Lung (tissue), 12 donors: ENCODE measurements around the gene ALDH3B1. TPM values are rescaled to one million over a fixed set of nuclear protein-coding genes. Genes with fewer than 3 reads are reported as not detected.

Source experiments
- ATAC-seq: fragments of 200-7000 bp; cut with Tn5 transposase; one replicate; pipeline ENCODE4 v1.9.1; 2020; ENCODE audit warnings: moderate number of reproducible peaks; ENCODE audit not compliant: insufficient read depth, low FRiP score
- DNase-seq, 3 donors: peaks; one replicate each; pipeline ENCODE4 v3.0.0-alpha.2; 2013 to 2017
- H3K27ac ChIP-seq, 2 donors: one replicate each; pipeline ENCODE4 v1.5.1; 2013; ENCODE audit warnings: mild to moderate bottlenecking in 2 of 2, moderate library complexity in 2 of 2, control low read depth in 1 of 2, inconsistent platforms in 1 of 2, low read depth in 1 of 2, low read length in 1 of 2
- H3K27me3 ChIP-seq, 3 donors: one replicate each; pipeline ENCODE4 v1.5.1; 2013; ENCODE audit warnings: low read length in 2 of 3; ENCODE audit not compliant: control insufficient read depth in 3 of 3, insufficient read depth in 3 of 3
- H3K36me3 ChIP-seq, 4 donors: one replicate each; pipeline ENCODE4 v1.5.1; 2013; ENCODE audit warnings: low read length in 4 of 4, mild to moderate bottlenecking in 1 of 4, moderate library complexity in 1 of 4; ENCODE audit not compliant: control insufficient read depth in 4 of 4, insufficient read depth in 4 of 4
- H3K4me1 ChIP-seq, 5 donors: one replicate each; pipeline ENCODE4 v1.5.1; 2013; ENCODE audit warnings: low read length in 5 of 5, mild to moderate bottlenecking in 2 of 5, moderate library complexity in 1 of 5; ENCODE audit not compliant: control insufficient read depth in 5 of 5, insufficient read depth in 5 of 5
- H3K4me3 ChIP-seq: one replicate; pipeline ENCODE4 v1.5.1; 2013; ENCODE audit warnings: mild to moderate bottlenecking, control low read depth, moderate library complexity
- H3K9ac ChIP-seq, 2 donors: one replicate each; pipeline ENCODE4 v1.5.1; 2013; ENCODE audit warnings: low read length in 2 of 2, control low read depth in 1 of 2; ENCODE audit not compliant: insufficient read depth in 1 of 2
- H3K9me3 ChIP-seq, 4 donors: one replicate each; pipeline ENCODE4 v1.5.1; 2013; ENCODE audit warnings: low read length in 3 of 4, mild to moderate bottlenecking in 1 of 4, moderate library complexity in 1 of 4; ENCODE audit not compliant: control insufficient read depth in 4 of 4, insufficient read depth in 3 of 4
- WGBS, 2 donors: extraction: QIAGEN DNeasy Blood & Tissue Kit; methylation state at CpG; one replicate each; pipeline ENCODE4 v1.1.7; 2013; 5-methylcytosine and 5-hydroxymethylcytosine counted together
- polyA plus RNA-seq, 2 donors: library from polyadenylated mRNA; stranded (reverse); fragments of 200-250 nt; gene quantifications; one replicate each; pipeline ENCODE4 v1.2.1, GENCODE V29; 2013
- total RNA-seq, 2 donors: library from RNA; depleted of rRNA in 1 of 2; stranded (reverse); fragments of >200 nt in 1 of 2; gene quantifications; one replicate each; pipeline ENCODE4 v1.2.1, GENCODE V29; 2014 to 2021
- TF ChIP-seq, protein P1 (sequence below): IDR thresholded peaks from 2 replicates; pipeline ENCODE4 v1.5.1; 2012; ENCODE audit warnings: mild to moderate bottlenecking; ENCODE audit errors: control extremely low read depth, extremely low read depth
- donor health status: control.
- donor health status: control.
- donor health status: Bipolar disorder and iron deficiency.
- donor health status: healthy.
- donor health status: DM: yes; HTN: yes; CAD: no.

ALDH3B1 gene
- total and polyA plus RNA-seq, 4 donors = 45.6 to 165 (median 90.3) TPM

DNA sequence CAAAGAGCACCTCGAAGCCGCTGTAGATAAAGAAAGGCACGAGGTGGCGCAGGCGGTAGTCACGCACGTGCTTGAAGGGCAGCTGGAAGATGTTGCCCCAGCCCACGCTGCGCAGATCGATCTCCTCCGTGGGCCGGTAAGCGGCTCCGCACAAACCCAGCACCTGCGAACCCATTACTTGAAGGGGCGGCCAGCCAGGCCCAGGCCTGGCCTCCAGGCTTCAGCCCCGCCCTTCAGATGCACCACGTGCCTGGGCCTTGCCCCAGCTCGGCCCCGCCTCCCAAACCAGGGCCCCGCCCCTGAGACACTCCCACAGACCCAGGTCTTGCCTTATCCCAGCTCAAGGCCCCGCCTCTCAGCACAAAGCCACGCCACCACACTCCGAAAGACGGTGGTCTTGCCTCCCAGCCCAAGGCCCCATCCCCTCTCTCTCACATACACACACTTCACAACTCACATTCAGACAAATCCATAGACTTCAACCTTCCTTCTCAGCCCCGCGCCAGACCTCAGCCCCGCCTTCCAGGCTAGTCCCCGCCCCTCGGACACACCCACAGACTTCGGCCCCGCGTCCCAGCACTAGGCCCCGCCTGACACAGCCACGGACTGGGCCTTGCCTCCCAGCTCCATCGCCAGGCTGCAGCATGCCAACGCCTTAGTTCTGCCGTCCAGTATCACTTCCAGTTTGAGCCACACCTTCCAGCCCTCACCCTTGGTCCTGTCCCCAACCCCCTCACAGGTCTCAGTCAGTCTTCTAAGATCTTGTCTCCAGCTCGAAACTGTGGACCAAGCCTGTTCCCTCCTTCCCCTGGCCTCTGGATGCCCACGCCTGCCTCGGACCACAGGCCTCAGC lies 13.3 kb upstream of the ALDH3B1 start:
- peak in 2 of 3 donors; percentile 33 for DNase-seq

DNA sequence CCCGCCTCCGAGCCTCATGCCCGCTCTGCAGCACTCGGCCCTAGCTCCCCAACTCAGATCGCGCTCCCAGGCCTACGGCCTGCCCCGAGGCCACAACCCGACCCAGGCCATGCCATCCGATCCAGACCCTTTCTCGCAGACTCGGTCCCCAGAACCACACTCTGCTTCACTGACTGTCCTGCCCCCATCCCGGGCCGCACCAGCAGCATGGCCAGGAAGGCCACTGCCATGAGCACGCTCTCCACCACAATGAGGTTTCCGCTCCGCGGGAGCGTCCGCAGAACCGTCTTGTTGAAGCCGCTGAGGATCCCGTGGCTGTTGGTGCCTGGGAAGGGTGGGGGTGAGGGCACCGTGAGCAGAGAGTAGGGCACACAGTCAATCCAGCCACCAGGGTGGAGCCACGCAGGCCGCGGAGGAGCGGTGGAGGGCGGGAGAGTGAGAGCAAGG lies 12.6 kb upstream of the ALDH3B1 start:
- Histone ChIP-seq H3K9me3 (no peaks in the 10 kb centered on the region), H3K27ac (no peak overlapping the region), H3K4me1 (peaks cover 0 to 5% (median 0%) of the 10 kb centered on the region in 5 donors), H3K36me3 (peaks cover 0 to 7% (median 0%) of the 10 kb centered on the region in 4 donors), H3K4me3 (no peak overlapping the region), H3K27me3 (no peaks in the 10 kb centered on the region), H3K9ac (no peak overlapping the region)
- no peak for ATAC-seq
- no peak for DNase-seq
- WGBS, 2 donors = 91% methylated on average over 29 of the region's 29 CpGs
- TF ChIP-seq, protein P1, sequence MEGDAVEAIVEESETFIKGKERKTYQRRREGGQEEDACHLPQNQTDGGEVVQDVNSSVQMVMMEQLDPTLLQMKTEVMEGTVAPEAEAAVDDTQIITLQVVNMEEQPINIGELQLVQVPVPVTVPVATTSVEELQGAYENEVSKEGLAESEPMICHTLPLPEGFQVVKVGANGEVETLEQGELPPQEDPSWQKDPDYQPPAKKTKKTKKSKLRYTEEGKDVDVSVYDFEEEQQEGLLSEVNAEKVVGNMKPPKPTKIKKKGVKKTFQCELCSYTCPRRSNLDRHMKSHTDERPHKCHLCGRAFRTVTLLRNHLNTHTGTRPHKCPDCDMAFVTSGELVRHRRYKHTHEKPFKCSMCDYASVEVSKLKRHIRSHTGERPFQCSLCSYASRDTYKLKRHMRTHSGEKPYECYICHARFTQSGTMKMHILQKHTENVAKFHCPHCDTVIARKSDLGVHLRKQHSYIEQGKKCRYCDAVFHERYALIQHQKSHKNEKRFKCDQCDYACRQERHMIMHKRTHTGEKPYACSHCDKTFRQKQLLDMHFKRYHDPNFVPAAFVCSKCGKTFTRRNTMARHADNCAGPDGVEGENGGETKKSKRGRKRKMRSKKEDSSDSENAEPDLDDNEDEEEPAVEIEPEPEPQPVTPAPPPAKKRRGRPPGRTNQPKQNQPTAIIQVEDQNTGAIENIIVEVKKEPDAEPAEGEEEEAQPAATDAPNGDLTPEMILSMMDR = no peak

More for the DNA sequence above, 13.3 kb upstream of the ALDH3B1 start:
- TF ChIP-seq, protein P1 = no peak
- WGBS, 2 donors = 62 to 75% methylated on average over 35 to 41 of the region's 41 CpGs
- Histone ChIP-seq H3K36me3 (peaks cover 0 to 7% (median 0%) of the 10 kb centered on the region in 4 donors), H3K4me3 (no peak overlapping the region), H3K27me3 (no peaks in the 10 kb centered on the region), H3K9ac (no peak overlapping the region), H3K4me1 (peaks cover 0 to 5% (median 0%) of the 10 kb centered on the region in 5 donors), H3K27ac (no peak overlapping the region), H3K9me3 (no peaks in the 10 kb centered on the region)
- peak; percentile 90 for ATAC-seq

DNA sequence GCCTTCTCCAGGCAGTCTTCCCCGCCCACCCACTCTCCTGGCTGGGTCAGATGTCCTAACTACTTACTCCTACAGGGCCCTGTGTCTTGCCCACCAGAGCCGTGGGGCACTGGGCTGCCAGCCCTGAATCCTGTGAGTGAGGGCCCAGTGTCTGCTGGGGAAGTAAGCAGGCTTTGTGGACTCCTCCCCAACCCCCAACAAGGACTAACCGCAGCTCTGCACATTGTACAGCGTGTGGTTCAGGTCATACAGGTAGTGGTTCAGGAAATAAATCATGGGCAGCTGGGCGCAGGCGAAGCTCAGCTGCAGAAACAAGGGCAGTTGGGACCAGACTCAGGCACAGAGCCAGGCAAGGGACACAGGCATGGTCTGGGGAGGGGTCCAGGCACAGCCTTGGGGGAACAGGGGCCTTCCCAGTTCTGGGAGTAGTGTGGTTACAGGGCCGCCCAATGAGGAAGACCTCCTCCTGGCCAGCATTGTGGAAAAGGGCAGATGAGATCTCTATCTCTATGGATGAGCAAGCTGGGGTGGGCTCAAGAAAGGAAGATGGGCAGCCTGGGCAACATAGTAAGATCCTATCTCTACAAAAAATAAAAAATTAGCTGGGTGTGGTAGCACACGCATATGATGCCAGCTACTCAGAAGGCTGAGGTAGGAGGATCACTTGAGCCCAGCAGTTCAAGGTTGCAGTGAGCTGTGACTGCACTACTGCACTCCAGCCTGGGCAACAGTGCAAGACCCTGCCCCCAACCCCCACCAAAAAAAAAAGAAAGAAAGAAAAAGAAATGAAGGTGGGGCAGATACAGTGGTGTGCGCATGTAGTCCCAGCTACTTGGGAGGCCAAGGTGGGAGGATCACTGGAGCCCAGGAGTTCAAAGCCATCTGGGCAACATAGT lies 11.7 kb upstream of the ALDH3B1 start:
- Histone ChIP-seq H3K27ac (no peak overlapping the region), H3K36me3 (peaks cover 0 to 7% (median 0%) of the 10 kb centered on the region in 4 donors), H3K4me1 (peaks cover 0 to 9% (median 0%) of the 10 kb centered on the region in 5 donors), H3K9ac (no peak overlapping the region), H3K4me3 (no peak overlapping the region), H3K9me3 (peaks cover 0 to 2% (median 0%) of the 10 kb centered on the region in 4 donors), H3K27me3 (no peaks in the 10 kb centered on the region)
- peak in 1 of 3 donors; percentile 3 for DNase-seq
- no peak for ATAC-seq
- TF ChIP-seq, protein P1 = no peak
- WGBS, 2 donors = 72 to 82% methylated on average over 9 of the region's 9 CpGs
